NCI-H446 (cell line): ENCODE measurements around the gene R3HDM1.
A peak's percentile ranks its signal among the peaks of the same experiment; 100 is the strongest.
"Not testable (repeated sequence)": the region's sequence is repeated elsewhere in the genome, so short reads cannot be mapped to it uniquely, and the experiment has no call there.

Source experiments
- DNase-seq, 2 experiments: peaks; one replicate each; lab custom pipeline; 2025; lab: John Stamatoyannopoulos, UW

The R3HDM1 gene

GRCh38 chr2:135709992-135710391, 178.7 kb downstream of the R3HDM1 start:
- DNase-seq: peak; percentile 25 to 56

GRCh38 chr2:135715086-135715485, 183.8 kb downstream of the R3HDM1 start:
- not testable (repeated sequence) for DNase-seq

- no peak for DNase-seq
These were observed 196.9 kb downstream of the R3HDM1 start for GRCh38 chr2:135728064-135728743.

- DNase-seq: no peak
These were observed 201.3 kb downstream of the R3HDM1 start for GRCh38 chr2:135732561-135732960.

- no peak for DNase-seq
These were observed 201.8 kb downstream of the R3HDM1 start for GRCh38 chr2:135733045-135733444.

- no peak for DNase-seq
These were observed 205.3 kb downstream of the R3HDM1 start for GRCh38 chr2:135736546-135736945.

GRCh38 chr2:135740206-135740605, 208.9 kb downstream of the R3HDM1 start:
- no peak for DNase-seq

- DNase-seq: no peak
These were observed 209.7 kb downstream of the R3HDM1 start for GRCh38 chr2:135741043-135741394.

- DNase-seq: peak; percentile 94 to 99
These were observed 210.4 kb downstream of the R3HDM1 start, which contains the start of gene UBXN4 for GRCh38 chr2:135741395-135742324. TSS of gene UBXN4 (plus strand) at chr2:135741855. CDS start at chr2:135741930, 75 bp downstream.

- DNase-seq: peak; percentile 4 to 21
These were observed 211.1 kb downstream of the R3HDM1 start for GRCh38 chr2:135742325-135742757.

- DNase-seq: no peak
These were observed 212.6 kb downstream of the R3HDM1 start for GRCh38 chr2:135743860-135744259.

GRCh38 chr2:135744760-135745314, 213.6 kb downstream of the R3HDM1 start:
- peak in 1 of 2 experiments; percentile 15 for DNase-seq

GRCh38 chr2:135745545-135745944, 214.3 kb downstream of the R3HDM1 start:
- DNase-seq: no peak

- DNase-seq: no peak
These were observed 224.3 kb downstream of the R3HDM1 start for GRCh38 chr2:135755573-135755972.

GRCh38 chr2:135756692-135757091, 225.4 kb downstream of the R3HDM1 start:
- DNase-seq: no peak

GRCh38 chr2:135762022-135762421, 230.7 kb downstream of the R3HDM1 start:
- no peak for DNase-seq

GRCh38 chr2:135762530-135762929, 231.2 kb downstream of the R3HDM1 start:
- DNase-seq: no peak

- no peak for DNase-seq
These were observed 237.6 kb downstream of the R3HDM1 start for GRCh38 chr2:135768863-135769262.

- no peak for DNase-seq
These were observed 242.0 kb downstream of the R3HDM1 start for GRCh38 chr2:135773319-135773718.

- DNase-seq: no peak
These were observed 242.6 kb downstream of the R3HDM1 start for GRCh38 chr2:135773917-135774316.
